Measurements from ENCODE around the gene ZNF888. TPM values are rescaled to one million over a fixed set of nuclear protein-coding genes. Genes with fewer than 3 reads are reported as not detected.
"Not testable (repeated sequence)": the region's sequence is repeated elsewhere in the genome, so short reads cannot be mapped to it uniquely, and the experiment has no call there.

ZNF888 gene
- polyA plus RNA-seq, 2 of the 4 experiments (the other 2 are of a cell fraction) = not detected

DNA sequence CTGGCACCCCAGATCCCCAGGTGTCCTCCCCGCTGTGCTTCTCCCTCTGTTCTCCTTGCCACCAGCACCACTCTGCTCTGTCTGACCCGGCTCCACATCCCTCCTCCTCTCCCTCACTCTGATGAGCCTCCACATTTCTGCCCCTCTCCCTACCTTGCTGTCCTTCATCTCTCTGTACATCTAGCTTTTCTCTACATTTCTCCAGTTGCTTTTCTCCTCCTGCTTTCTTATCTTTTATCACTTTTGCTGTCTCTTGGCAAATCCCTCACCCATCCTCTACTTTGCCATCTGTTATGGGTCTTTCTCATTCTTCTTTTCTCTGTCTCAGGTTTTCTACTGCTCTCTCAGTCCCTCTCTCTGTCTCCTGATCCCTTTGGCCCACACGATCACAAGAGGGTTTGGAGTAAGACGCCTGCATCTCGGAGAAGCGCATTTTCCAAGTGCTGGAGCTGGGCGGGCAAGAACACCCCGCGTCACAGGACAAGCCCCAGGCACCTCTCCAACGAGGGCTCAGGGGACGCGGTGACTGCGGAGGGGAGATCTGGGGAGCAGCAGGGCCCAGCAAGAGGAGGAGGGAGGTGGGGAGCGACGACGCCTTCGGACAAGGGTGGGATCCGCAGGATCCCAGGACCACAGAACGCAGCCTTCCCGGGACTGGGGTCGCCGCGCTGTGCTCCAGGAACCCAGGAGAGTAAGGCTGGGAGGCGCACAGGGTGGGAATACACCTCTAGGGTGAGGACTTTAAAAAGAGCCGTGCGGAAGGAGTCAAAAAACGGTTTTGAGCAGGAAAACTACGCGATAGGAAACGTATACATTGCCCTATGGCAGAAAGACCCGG lies 66.5 kb downstream of the ZNF888 start:
- H3K27ac ChIP-seq; POLR2A ChIA-PET; DNase-seq (ENCODE audit: low read depth in 1 of 2, low spot score in 1 of 2); H3K4me2 ChIP-seq; ATAC-seq; H3K4me1 ChIP-seq; FAIRE-seq; CTCF ChIA-PET; H3K4me3 ChIP-seq: not testable (repeated sequence)
- WGBS (ENCODE audit: missing lambda C conversion rate) = 15% methylated on average over 28 of the region's 31 CpGs
- H3K9me3 ChIP-seq = peaks cover 46% of the 10 kb centered on the region

Small RNA genes within 50 kb of the gene (small RNA-seq; reads per million reads assigned to genes)
- 0 to 0.19 (median 0) reads per million in 6 experiments for gene ZNF320

Other genes starting within 250 kb of the ZNF888 start
- gene ZNF611, start 188.4 kb downstream of the ZNF888 start, polyA plus RNA-seq (2011; rRNA removed) = 5.5 and 5.6 TPM in 2 replicates
- 4.1 to 5.2 TPM (median 5.0 TPM) in 3 replicates for gene ZNF611, start 188.4 kb downstream of the ZNF888 start, polyA plus RNA-seq (2017; fragmentation: RNase III; extraction: RNeasy Plus Mini Kit Qiagen cat#74134 plus additional on column Dnase treatment)
- gene ZNF600, start 136.6 kb downstream of the ZNF888 start, polyA plus RNA-seq (2011; rRNA removed) = 0.48 and 0.61 TPM in 2 replicates
- 0.07 to 0.47 TPM (median 0.08 TPM) in 3 replicates for gene ZNF600, start 136.6 kb downstream of the ZNF888 start, polyA plus RNA-seq (2017; fragmentation: RNase III; extraction: RNeasy Plus Mini Kit Qiagen cat#74134 plus additional on column Dnase treatment)
- 2.6 and 4.0 TPM in 2 replicates for gene ZNF28, start 101.8 kb downstream of the ZNF888 start, polyA plus RNA-seq (2011; rRNA removed)
- gene ZNF28, start 101.8 kb downstream of the ZNF888 start, polyA plus RNA-seq (2017; fragmentation: RNase III; extraction: RNeasy Plus Mini Kit Qiagen cat#74134 plus additional on column Dnase treatment) = 0.76 to 1.3 TPM (median 1.3 TPM) in 3 replicates
- 1.6 and 1.7 TPM in 2 replicates for gene ZNF468, start 65.8 kb downstream of the ZNF888 start, polyA plus RNA-seq (2011; rRNA removed)
- 0.37 to 0.80 TPM (median 0.73 TPM) in 3 replicates for gene ZNF468, start 65.8 kb downstream of the ZNF888 start, polyA plus RNA-seq (2017; fragmentation: RNase III; extraction: RNeasy Plus Mini Kit Qiagen cat#74134 plus additional on column Dnase treatment)
- not detected in 2 replicates for gene ZNF320, start 25.8 kb downstream of the ZNF888 start, polyA plus RNA-seq (2011; rRNA removed)
- not detected in 3 replicates for gene ZNF320, start 25.8 kb downstream of the ZNF888 start, polyA plus RNA-seq (2017; fragmentation: RNase III; extraction: RNeasy Plus Mini Kit Qiagen cat#74134 plus additional on column Dnase treatment)
- gene ZNF816, start 39.5 kb upstream of the ZNF888 start, polyA plus RNA-seq (2011; rRNA removed) = 0.09 and 0.16 TPM in 2 replicates
- 0.05 to 0.22 TPM (median 0.07 TPM) in 3 replicates for gene ZNF816, start 39.5 kb upstream of the ZNF888 start, polyA plus RNA-seq (2017; fragmentation: RNase III; extraction: RNeasy Plus Mini Kit Qiagen cat#74134 plus additional on column Dnase treatment)
- not detected in 2 replicates for gene ERVV-1, start 90.5 kb upstream of the ZNF888 start, polyA plus RNA-seq (2011; rRNA removed)
- not detected in 3 replicates for gene ERVV-1, start 90.5 kb upstream of the ZNF888 start, polyA plus RNA-seq (2017; fragmentation: RNase III; extraction: RNeasy Plus Mini Kit Qiagen cat#74134 plus additional on column Dnase treatment)
- gene ERVV-2, start 121.3 kb upstream of the ZNF888 start, polyA plus RNA-seq (2011; rRNA removed) = not detected in 2 replicates
- gene ERVV-2, start 121.3 kb upstream of the ZNF888 start, polyA plus RNA-seq (2017; fragmentation: RNase III; extraction: RNeasy Plus Mini Kit Qiagen cat#74134 plus additional on column Dnase treatment) = not detected in 3 replicates
- 15.4 and 16.6 TPM in 2 replicates for gene ZNF160, start 180.0 kb upstream of the ZNF888 start, polyA plus RNA-seq (2011; rRNA removed)
- gene ZNF160, start 180.0 kb upstream of the ZNF888 start, polyA plus RNA-seq (2017; fragmentation: RNase III; extraction: RNeasy Plus Mini Kit Qiagen cat#74134 plus additional on column Dnase treatment) = 8.8 to 9.6 TPM (median 9.1 TPM) in 3 replicates
- gene ZNF415, start 209.5 kb upstream of the ZNF888 start, polyA plus RNA-seq (2011; rRNA removed) = not detected in 2 replicates
- not detected in 3 replicates for gene ZNF415, start 209.5 kb upstream of the ZNF888 start, polyA plus RNA-seq (2017; fragmentation: RNase III; extraction: RNeasy Plus Mini Kit Qiagen cat#74134 plus additional on column Dnase treatment)
- not detected in 2 replicates for gene ZNF347, start 235.6 kb upstream of the ZNF888 start, polyA plus RNA-seq (2011; rRNA removed)
- not detected in 3 replicates for gene ZNF347, start 235.6 kb upstream of the ZNF888 start, polyA plus RNA-seq (2017; fragmentation: RNase III; extraction: RNeasy Plus Mini Kit Qiagen cat#74134 plus additional on column Dnase treatment)